ENCODE results near the gene SPTBN2. TPM values are rescaled to one million over a fixed set of nuclear protein-coding genes. Genes with fewer than 3 reads are reported as not detected.

The SPTBN2 gene
- total RNA-seq, 3 donors from 2014 or later = 0.81 to 0.92 (median 0.82) TPM

GRCh38 chr11:66719111-66719872 is 9.7 kb downstream of the SPTBN2 start:
- ATAC-seq (no peak), DNase-seq (no peak)
- H3K4me3 Mint-ChIP-seq = no peak overlapping the region
- no peaks in the 10 kb centered on the region for H3K36me3 Mint-ChIP-seq (ENCODE audit: insufficient read depth)
- H3K9me3 Mint-ChIP-seq = no peaks in the 10 kb centered on the region
- H3K27me3 Mint-ChIP-seq (ENCODE audit: low read depth) = peaks cover 35% of the 10 kb centered on the region
- peaks cover 6% of the 10 kb centered on the region for H3K4me1 Mint-ChIP-seq (ENCODE audit: low read depth)

DNA sequence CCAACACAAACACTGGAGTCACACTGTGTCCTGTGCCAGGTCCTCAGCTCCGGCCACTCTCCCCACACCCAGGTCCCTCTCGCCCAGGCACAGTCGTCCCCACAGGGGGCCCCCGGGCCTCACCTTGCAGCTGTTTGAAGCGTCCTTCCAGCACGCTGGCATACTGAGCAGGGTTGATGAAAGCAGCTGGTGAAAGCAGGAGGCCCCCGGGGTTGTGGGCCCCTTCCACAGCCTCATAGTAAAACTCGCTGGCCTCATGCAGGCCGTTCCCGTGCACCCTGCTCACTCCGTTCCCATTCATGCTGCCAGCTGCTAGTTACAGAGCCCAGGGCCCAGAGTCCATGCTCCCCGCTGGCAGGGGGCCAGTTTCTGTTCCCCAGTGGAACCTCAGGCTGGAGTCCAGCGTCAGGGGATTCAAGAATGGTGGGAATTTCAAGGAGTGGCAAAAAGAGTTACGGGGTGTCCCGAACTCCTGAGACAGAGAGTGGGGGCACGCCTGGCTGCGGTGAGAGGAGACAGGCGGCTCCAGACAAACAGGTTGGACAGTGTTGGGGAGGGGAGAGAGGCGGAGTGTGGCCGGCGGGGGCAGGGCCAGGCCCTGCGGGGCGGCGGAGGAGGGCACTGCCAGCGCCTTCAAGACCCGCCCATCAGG is 10.6 kb downstream of the SPTBN2 start:
- no peak for DNase-seq
- peaks cover 44% of the 10 kb centered on the region for H3K27me3 Mint-ChIP-seq (ENCODE audit: low read depth)
- H3K4me1 Mint-ChIP-seq (ENCODE audit: low read depth) = peaks cover 6% of the 10 kb centered on the region
- H3K4me3 Mint-ChIP-seq = no peak overlapping the region
- H3K36me3 Mint-ChIP-seq (ENCODE audit: insufficient read depth) = no peaks in the 10 kb centered on the region
- H3K9me3 Mint-ChIP-seq = no peaks in the 10 kb centered on the region
- no peak for ATAC-seq

DNA sequence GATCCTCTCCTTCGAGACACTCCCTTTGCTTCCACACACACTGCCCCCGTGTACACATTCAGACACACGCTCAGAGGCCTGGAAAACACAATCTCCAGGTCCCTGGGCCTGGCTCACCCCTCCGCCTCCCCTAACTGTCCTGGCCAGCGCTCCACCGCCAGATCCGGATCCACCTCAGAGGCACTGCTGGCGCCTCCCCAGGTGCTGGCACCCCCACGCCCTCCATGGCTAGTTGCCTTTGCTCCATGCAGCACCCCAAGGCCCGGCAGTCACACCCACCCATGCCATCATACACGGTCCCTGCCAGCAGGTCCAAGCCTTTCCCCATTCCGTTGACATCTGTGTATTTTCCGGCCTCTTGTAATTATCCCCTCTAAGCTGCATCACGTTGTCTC is 11.1 kb downstream of the SPTBN2 start:
- no peaks in the 10 kb centered on the region for H3K9me3 Mint-ChIP-seq
- no peak overlapping the region for H3K4me3 Mint-ChIP-seq
- ATAC-seq (no peak), DNase-seq (no peak)
- peaks cover 46% of the 10 kb centered on the region for H3K27me3 Mint-ChIP-seq (ENCODE audit: low read depth)
- H3K36me3 Mint-ChIP-seq (ENCODE audit: insufficient read depth) = no peaks in the 10 kb centered on the region
- peaks cover 6% of the 10 kb centered on the region for H3K4me1 Mint-ChIP-seq (ENCODE audit: low read depth)

DNA sequence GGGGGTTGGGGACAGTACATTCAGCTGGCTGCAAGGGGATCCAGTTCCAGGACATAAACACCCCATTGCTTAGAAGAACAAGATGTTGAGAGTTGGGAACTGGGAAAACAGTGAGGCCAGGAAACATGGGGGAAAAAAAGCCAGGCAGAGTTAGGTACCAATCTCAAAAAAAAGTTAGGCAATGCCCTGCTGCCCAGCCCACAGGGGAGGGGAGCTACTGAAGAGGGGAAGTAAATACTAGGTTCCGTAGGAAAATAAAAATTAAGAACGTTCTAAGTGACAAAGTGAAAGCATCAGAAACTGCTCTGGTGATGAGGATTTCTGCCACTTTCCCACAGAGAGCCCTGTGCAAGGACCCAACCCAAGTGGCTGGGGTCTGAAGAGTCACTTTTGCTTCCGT is 12.0 kb downstream of the SPTBN2 start:
- Mint-ChIP-seq H3K4me1 (ENCODE audit: low read depth) (peaks cover 6% of the 10 kb centered on the region), H3K4me3 (no peak overlapping the region), H3K27me3 (ENCODE audit: low read depth) (peaks cover 44% of the 10 kb centered on the region), H3K9me3 (no peaks in the 10 kb centered on the region), H3K36me3 (ENCODE audit: insufficient read depth) (no peaks in the 10 kb centered on the region)
- DNase-seq (no peak), ATAC-seq (no peak)

GRCh38 chr11:66715346-66716085 is 13.5 kb downstream of the SPTBN2 start:
- DNase-seq = no peak
- H3K4me1 Mint-ChIP-seq (ENCODE audit: low read depth) = peaks cover 6% of the 10 kb centered on the region
- ATAC-seq = no peak
- H3K27me3 Mint-ChIP-seq (ENCODE audit: low read depth) = peaks cover 42% of the 10 kb centered on the region
- H3K4me3 Mint-ChIP-seq = no peak overlapping the region
- H3K9me3 Mint-ChIP-seq = no peaks in the 10 kb centered on the region
- H3K36me3 Mint-ChIP-seq (ENCODE audit: insufficient read depth) = no peaks in the 10 kb centered on the region

DNA sequence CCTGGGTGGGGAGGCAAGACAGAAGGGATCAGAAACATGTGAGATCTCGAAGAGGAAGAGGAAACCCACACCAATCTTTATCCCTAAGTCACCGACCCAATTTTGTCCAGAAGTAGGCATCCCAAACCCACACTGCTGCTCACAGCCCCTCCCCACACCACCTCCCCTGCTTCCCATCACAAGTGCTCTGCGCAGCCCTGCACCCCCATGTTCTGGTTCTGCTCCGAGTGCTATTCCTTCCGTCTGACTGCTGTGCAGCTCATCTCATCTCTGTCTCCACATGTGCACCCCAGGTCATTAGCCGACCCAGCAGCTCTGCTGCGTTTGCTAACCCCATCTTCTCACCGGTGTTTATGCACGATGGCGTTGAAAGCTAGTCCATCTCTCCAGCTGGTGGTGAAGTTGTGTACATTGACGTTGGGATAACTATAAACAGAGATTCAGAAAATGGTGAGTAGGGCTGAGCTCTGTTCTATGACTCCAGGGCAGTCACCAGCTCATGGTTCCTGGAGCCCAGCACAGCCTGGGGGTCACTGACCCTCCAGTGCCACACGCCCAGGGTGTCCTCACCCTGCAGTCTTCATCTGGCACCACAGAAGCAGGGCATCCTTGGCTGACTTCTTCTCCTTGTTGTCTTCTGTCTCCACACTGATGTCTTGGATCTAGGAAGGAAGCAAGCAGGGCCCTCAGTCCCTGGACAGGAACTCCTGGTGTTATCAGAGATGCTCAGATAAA is 15.1 kb downstream of the SPTBN2 start:
- ATAC-seq (no peak), DNase-seq (no peak)
- Mint-ChIP-seq H3K4me1 (ENCODE audit: low read depth) (no peaks in the 10 kb centered on the region), H3K36me3 (ENCODE audit: insufficient read depth) (no peaks in the 10 kb centered on the region), H3K4me3 (no peak overlapping the region), H3K27me3 (ENCODE audit: low read depth) (peaks cover 35% of the 10 kb centered on the region), H3K9me3 (no peaks in the 10 kb centered on the region)

GRCh38 chr11:66710384-66710930 is 18.6 kb downstream of the SPTBN2 start:
- ATAC-seq (no peak), DNase-seq (no peak)
- peaks cover 18% of the 10 kb centered on the region for H3K27me3 Mint-ChIP-seq (ENCODE audit: low read depth)
- H3K4me3 Mint-ChIP-seq = no peak overlapping the region
- H3K9me3 Mint-ChIP-seq = no peaks in the 10 kb centered on the region
- no peaks in the 10 kb centered on the region for H3K4me1 Mint-ChIP-seq (ENCODE audit: low read depth)
- H3K36me3 Mint-ChIP-seq (ENCODE audit: insufficient read depth) = no peaks in the 10 kb centered on the region

DNA sequence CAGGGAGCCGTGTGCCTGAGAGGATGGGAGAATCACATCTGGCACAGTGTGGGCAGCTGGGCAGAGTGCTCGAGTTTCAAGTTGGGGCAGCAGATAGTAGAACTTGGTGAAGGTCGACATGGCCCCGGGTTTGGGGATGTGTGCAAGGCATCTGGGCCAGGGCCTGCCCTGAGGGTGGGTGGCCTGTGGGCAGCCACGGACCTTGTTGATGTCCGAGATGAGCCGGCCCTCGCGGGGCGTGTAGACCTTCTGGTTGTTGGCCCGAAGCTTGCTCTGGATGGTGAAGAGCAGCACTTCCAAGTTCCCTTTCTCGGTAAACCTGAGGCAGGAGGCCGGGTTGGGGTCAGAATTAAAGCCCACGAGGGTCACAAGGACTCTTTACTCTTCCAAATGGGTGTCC is 20.3 kb downstream of the SPTBN2 start:
- no peak overlapping the region for H3K4me3 Mint-ChIP-seq
- no peaks in the 10 kb centered on the region for H3K36me3 Mint-ChIP-seq (ENCODE audit: insufficient read depth)
- ATAC-seq = no peak
- H3K4me1 Mint-ChIP-seq (ENCODE audit: low read depth) = no peaks in the 10 kb centered on the region
- DNase-seq = no peak
- peaks cover 9% of the 10 kb centered on the region for H3K27me3 Mint-ChIP-seq (ENCODE audit: low read depth)
- H3K9me3 Mint-ChIP-seq = no peaks in the 10 kb centered on the region

GRCh38 chr11:66708094-66708493 is 20.9 kb downstream of the SPTBN2 start:
- no peak overlapping the region for H3K4me3 Mint-ChIP-seq
- H3K4me1 Mint-ChIP-seq (ENCODE audit: low read depth) = no peaks in the 10 kb centered on the region
- H3K36me3 Mint-ChIP-seq (ENCODE audit: insufficient read depth) = no peaks in the 10 kb centered on the region
- DNase-seq (no peak), ATAC-seq (no peak)
- H3K27me3 Mint-ChIP-seq (ENCODE audit: low read depth) = peaks cover 4% of the 10 kb centered on the region
- H3K9me3 Mint-ChIP-seq = no peaks in the 10 kb centered on the region

- DNase-seq = no peak
- Mint-ChIP-seq H3K36me3 (ENCODE audit: insufficient read depth) (no peaks in the 10 kb centered on the region), H3K4me3 (no peak overlapping the region), H3K27me3 (ENCODE audit: low read depth) (peaks cover 4% of the 10 kb centered on the region), H3K4me1 (ENCODE audit: low read depth) (no peaks in the 10 kb centered on the region), H3K9me3 (no peaks in the 10 kb centered on the region)
- ATAC-seq = no peak
Observed at GRCh38 chr11:66707486-66707885, 21.5 kb downstream of the SPTBN2 start.

- Mint-ChIP-seq H3K4me1 (ENCODE audit: low read depth) (no peaks in the 10 kb centered on the region), H3K9me3 (no peaks in the 10 kb centered on the region), H3K36me3 (ENCODE audit: insufficient read depth) (no peaks in the 10 kb centered on the region), H3K4me3 (no peak overlapping the region), H3K27me3 (ENCODE audit: low read depth) (peaks cover 4% of the 10 kb centered on the region)
- DNase-seq (no peak), ATAC-seq (no peak)
Observed at GRCh38 chr11:66706989-66707388, 22.0 kb downstream of the SPTBN2 start.

- DNase-seq (no peak), ATAC-seq (no peak)
- H3K4me1 Mint-ChIP-seq (ENCODE audit: low read depth) = no peaks in the 10 kb centered on the region
- no peaks in the 10 kb centered on the region for H3K9me3 Mint-ChIP-seq
- peaks cover 1% of the 10 kb centered on the region for H3K27me3 Mint-ChIP-seq (ENCODE audit: low read depth)
- H3K4me3 Mint-ChIP-seq = no peak overlapping the region
- no peaks in the 10 kb centered on the region for H3K36me3 Mint-ChIP-seq (ENCODE audit: insufficient read depth)
Observed at GRCh38 chr11:66705587-66706335, 23.3 kb downstream of the SPTBN2 start.

DNA sequence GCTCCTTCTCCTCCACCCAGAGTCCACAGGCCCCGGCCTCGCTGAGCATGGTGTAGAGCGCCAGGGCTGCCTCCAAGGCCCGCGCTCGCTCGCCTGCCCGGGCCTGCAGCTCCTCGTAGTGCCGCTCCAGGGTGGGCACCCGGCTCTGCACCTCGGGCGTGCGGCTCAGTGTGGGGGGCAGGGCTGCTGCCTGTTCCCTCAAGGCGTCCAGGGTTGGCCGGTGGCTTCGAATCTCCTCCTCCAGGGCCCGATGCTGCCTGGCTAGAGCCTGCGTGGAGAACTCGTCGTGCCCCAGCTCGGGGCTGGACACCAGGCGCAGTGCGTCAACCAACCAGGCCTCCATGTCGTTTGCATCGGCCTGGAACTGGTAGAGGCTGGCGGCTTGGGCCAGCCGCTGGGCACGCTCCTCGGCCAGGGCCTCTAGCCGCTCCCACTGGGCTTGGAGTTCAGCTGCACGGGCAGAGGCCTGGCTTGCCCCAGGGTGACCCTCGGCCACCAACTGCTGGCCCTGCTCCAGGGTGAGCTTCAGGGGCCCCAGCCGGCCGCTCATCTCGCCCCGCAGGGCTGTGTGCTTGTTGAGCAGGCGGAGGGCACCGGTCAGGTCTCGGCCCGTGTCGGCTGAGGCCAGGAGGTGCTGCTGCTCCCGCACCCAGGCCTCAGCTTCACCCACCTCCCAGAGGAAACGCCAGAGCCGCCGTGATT is 24.2 kb downstream of the SPTBN2 start:
- peaks cover 1% of the 10 kb centered on the region for H3K27me3 Mint-ChIP-seq (ENCODE audit: low read depth)
- DNase-seq = no peak
- no peaks in the 10 kb centered on the region for H3K4me1 Mint-ChIP-seq (ENCODE audit: low read depth)
- no peak overlapping the region for H3K4me3 Mint-ChIP-seq
- ATAC-seq = no peak
- no peaks in the 10 kb centered on the region for H3K9me3 Mint-ChIP-seq
- no peaks in the 10 kb centered on the region for H3K36me3 Mint-ChIP-seq (ENCODE audit: insufficient read depth)
